22Rv1 (cell line): ENCODE measurements around the gene OLFML2A.

Source experiments
- H3K27ac ChIP-seq: fragments of 450-650 bp; 2 replicates; pipeline ENCODE4 v1.5.1; 2017
- ZFX ChIP-seq: fragments of 450-650 bp; IDR thresholded peaks from 2 replicates; pipeline ENCODE4 v1.6.1; 2017; ENCODE audit warnings: antibody characterized with exemption, borderline replicate concordance
- TF ChIP-seq, protein P1 (sequence below): fragments of 450-650 bp; IDR thresholded peaks from 2 replicates; pipeline ENCODE4 v1.5.1; 2017; ENCODE audit warnings: mild to moderate bottlenecking

OLFML2A gene

DNA sequence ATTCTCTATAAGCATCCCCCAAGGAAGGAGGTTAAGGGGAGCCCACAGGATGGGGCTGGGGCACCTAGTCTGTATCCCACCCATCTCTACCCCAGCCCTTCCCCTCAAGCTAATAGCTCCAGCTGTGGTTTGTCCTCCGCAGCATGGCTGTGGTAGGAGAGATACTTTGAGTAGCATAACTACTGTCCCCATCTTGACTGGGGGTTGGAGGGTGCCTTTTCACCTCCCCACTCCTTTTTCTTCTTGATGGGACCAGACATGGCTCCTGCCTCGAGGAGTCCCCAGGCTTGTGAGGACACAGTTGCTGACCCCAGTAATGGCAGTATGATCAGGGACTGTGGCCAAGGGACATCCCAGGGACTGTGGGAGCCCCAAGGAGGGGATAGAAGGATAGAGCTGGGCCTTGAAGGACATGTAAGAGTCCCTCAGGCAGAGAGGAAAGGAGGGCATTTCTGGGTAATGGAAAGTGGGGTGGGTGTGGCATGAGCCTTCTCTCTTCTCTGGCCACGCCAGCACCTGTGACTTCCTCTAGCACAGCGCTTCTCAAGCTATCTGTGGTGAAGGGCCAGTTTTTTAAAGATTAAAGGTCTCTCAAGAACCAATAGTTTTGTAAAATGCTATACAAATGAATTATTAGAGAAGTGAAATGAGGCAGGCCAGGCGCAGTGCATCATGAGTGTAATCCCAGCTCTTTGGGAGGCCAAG, 14.0 kb downstream of the OLFML2A start:
- no peak for TF ChIP-seq ZFX
- TF ChIP-seq, protein P1, sequence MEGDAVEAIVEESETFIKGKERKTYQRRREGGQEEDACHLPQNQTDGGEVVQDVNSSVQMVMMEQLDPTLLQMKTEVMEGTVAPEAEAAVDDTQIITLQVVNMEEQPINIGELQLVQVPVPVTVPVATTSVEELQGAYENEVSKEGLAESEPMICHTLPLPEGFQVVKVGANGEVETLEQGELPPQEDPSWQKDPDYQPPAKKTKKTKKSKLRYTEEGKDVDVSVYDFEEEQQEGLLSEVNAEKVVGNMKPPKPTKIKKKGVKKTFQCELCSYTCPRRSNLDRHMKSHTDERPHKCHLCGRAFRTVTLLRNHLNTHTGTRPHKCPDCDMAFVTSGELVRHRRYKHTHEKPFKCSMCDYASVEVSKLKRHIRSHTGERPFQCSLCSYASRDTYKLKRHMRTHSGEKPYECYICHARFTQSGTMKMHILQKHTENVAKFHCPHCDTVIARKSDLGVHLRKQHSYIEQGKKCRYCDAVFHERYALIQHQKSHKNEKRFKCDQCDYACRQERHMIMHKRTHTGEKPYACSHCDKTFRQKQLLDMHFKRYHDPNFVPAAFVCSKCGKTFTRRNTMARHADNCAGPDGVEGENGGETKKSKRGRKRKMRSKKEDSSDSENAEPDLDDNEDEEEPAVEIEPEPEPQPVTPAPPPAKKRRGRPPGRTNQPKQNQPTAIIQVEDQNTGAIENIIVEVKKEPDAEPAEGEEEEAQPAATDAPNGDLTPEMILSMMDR: no peak
- no peak overlapping the region for H3K27ac ChIP-seq

DNA sequence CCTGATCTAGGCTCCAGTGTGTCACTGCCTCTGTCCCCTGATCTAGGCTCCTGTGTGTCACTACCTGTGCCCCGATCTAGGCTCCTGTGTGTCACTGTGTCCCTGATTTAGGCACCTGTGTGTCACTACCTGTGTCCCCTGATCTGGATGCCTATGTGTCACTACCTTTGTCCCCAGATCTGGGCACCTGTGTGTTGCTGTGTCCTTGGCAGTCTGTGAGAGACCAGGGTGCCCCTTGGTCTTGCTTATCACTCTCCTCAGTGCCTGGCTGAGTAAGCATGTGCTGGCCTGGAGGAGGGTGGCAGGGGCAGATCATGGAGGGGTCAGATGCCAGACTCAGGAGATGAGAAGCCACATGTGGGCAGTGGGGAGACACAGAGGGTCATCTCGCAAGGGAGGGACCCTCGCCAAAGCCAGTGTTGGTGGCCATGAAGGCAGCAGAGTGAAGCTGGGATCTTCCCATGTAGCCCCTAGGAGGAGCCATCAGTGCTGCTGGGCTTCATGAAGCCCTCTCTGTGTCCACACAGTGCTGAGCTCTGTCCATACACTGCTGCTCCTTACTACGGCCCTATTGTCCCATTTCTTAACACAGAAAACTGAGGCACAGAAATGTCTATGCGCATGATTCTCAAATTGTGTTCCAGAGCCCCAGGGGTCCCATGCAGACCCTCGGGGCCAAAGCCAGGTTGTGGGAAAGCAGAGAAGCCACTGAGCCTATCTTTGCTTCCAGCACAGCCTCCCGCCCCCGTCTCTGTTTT, 15.5 kb downstream of the OLFML2A start:
- TF ChIP-seq, protein P1: no peak
- TF ChIP-seq ZFX: no peak
- H3K27ac ChIP-seq: no peak overlapping the region

DNA sequence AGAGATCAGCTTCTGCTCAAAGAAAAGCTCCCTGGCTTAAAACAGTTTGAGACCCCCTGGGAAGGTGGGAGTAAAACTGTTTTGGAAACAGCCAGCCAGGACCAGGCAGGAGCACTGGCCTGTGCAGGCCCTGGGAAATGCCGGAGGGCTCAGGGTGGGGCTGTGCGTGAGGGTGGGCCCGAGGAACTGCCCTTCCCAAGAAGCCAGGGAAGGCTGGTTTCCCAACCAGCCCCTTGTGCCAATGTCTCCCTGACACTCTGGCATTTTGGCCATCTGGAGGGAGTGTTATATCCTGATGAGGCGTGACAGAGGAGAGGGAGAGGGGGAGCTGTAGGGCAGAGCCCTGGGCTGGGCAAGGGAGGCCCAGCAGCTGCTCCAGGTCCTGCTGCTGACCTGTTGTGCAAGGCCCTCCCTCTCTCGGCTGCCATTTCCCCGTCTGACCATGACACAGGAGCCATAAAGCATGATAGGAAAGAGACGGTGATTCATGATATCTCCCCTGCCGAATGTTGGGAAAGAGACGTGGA, 16.1 kb downstream of the OLFML2A start:
- no peak overlapping the region for H3K27ac ChIP-seq
- no peak for TF ChIP-seq ZFX
- TF ChIP-seq, protein P1: no peak

DNA sequence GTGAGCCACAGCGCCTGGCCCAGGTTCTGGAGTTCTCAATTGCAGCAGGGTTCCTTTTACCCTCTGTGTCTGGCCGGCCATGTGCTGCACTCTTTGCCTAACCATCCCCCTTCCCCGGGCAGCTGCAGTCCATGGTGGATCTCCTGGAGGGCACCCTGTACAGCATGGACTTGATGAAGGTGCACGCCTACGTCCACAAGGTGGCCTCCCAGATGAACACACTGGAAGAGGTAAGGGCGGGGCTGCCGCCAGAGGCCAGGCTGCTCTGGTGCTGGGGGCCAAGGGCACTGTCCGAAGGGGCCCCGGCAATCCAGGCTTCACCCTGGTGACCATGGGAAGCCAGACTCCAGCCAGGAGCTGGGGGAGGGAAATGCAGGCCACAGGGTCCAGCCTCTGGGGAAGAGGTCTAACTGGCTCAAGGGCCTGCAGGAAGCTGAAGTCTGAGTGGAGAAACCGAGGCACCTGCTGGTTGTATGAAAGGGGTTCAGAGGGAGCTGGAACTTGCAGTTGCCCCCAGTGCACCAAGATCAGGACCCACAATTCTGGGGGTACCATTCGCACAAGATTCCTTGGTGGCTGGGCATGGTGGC, 18.1 kb downstream of the OLFML2A start:
- H3K27ac ChIP-seq: no peak overlapping the region

DNA sequence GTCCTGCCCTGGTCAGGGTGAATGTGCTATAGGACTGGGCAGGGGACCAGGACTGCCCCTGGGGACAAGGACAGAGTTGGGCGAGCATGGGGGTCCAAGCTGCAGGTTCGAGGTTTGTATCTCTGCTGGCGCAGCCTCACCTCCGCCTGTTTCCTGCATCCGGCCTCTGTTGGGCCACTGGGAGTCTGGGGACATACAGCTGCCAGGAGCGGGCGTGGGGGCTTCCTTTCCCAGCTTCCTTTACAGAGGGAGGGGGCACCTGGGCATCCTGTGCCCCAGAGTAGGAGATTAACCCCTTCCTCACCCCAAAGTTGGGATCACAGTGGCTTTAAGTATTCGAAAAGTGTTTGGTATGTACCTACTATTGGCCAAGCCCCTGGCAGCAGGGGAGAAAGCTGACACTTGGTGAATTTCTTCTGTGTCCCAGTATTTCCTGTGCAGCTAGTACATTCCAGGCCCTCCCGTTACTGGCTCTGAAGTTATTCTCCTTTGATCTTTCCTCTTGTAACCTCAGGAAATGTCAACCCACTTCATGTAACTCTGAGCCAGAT, 19.0 kb downstream of the OLFML2A start:
- no peak for TF ChIP-seq ZFX
- TF ChIP-seq, protein P1: no peak
- H3K27ac ChIP-seq: no peak overlapping the region

More for the DNA sequence above, 18.1 kb downstream of the OLFML2A start:
- TF ChIP-seq ZFX: no peak
- TF ChIP-seq, protein P1: peak; percentile 42

DNA sequence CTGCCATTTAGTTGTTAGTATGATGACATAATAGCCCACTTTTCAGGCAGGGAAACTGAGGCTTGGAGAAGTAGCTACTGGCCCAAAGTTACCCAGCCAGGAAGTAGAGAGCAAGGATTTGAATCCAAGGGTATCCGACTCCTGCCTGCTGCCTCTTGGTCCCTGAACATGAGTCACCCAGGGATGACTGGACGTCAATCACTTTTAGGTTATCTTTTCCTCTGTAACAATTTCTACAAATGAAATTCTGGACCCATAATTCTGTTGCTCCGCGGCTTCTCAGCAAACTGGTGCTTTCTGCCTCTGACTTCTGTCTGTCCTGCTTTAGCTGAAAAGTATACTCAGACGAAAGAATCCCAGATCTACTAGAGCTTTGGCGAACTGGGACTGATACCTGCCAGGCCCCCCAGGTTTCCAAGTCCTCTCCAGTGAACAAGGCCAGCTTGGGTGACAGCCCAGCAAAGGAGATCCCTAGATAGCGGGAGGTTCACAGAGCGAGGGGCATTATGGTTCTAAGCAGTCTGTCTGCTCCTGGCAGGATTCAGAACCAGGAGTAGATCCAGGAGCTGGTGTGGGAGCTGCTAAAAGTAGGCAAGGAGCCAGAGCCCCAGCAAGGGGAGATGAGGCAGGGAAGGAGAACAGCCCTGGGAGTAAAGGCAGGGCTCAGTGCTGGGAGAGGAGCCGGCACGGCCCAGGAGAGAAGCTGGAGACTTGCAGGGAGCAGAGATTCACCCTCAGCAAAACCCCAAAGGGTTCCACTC, 20.6 kb downstream of the OLFML2A start:
- TF ChIP-seq ZFX: no peak
- TF ChIP-seq, protein P1: no peak
- H3K27ac ChIP-seq: no peak overlapping the region
